H1 (cell line): ENCODE measurements around the gene TFEC. TPM values are rescaled to one million over a fixed set of nuclear protein-coding genes. Genes with fewer than 3 reads are reported as not detected.

Source experiments
- CTCF ChIA-PET: fragments of 300-600 bp; sonication (Branson Sonifier 250); formaldehyde crosslinking; loops from one replicate; lab custom pipeline; 2021; ENCODE audit not compliant: partially characterized antibody; lab: Charles Lee
- POLR2A ChIA-PET: fragments of 300-600 bp; sonication (Branson Sonifier 250); formaldehyde crosslinking; loops from one replicate; lab custom pipeline; 2021; ENCODE audit warnings: inconsistent platforms; ENCODE audit not compliant: partially characterized antibody; lab: Charles Lee
- DNase-seq, 2 experiments: peaks; one replicate each; pipeline versions ENCODE4 v3.0.0 to v3.0.0-alpha.2; 2010 to 2022; ENCODE audit warnings: low spot score in 2 of 2, low read depth in 1 of 2, mixed read lengths in 1 of 2
- FAIRE-seq: peaks from 2 replicates; lab custom pipeline; 2011; peaks lifted over from hg19 to GRCh38; lab: Jason Lieb, UNC
- H2AFZ ChIP-seq: 2 replicates; pipeline ENCODE4 v1.8.1; 2012; ENCODE audit warnings: low read length, inconsistent platforms
- H2AK5ac ChIP-seq: 2 replicates; pipeline ENCODE4 v1.6.1; 2013; ENCODE audit warnings: low read depth, low read length
- H2BK120ac ChIP-seq: replicated peaks from 2 replicates; pipeline ENCODE3; 2013; ENCODE audit warnings: low read depth, low read length, inconsistent platforms
- H2BK12ac ChIP-seq: 2 replicates; pipeline ENCODE4 v1.6.1; 2013; ENCODE audit warnings: low read depth, low read length
- H2BK15ac ChIP-seq: 2 replicates; pipeline ENCODE4 v1.6.1; 2013; ENCODE audit warnings: low read length
- H2BK20ac ChIP-seq: 2 replicates; pipeline ENCODE4 v1.6.1; 2013; ENCODE audit warnings: low read length
- H2BK5ac ChIP-seq: 2 replicates; pipeline ENCODE4 v1.6.1; 2013; ENCODE audit warnings: low read depth, low read length
- H3K14ac ChIP-seq: 2 replicates; pipeline ENCODE4 v1.6.1; 2013; ENCODE audit warnings: inconsistent platforms; ENCODE audit not compliant: insufficient read length
- H3K18ac ChIP-seq: 2 replicates; pipeline ENCODE4 v1.6.1; 2013; ENCODE audit warnings: low read length; ENCODE audit errors: extremely low read depth
- H3K23ac ChIP-seq: 2 replicates; pipeline ENCODE4 v1.6.1; 2013; ENCODE audit warnings: inconsistent platforms; ENCODE audit not compliant: insufficient read length
- H3K23me2 ChIP-seq: 2 replicates; pipeline ENCODE4 v1.6.1; 2013; ENCODE audit warnings: low read depth, low read length
- H3K27ac ChIP-seq: 2 replicates; pipeline ENCODE4 v1.6.1; 2011; ENCODE audit warnings: low read depth, low read length, inconsistent platforms
- H3K27me3 ChIP-seq, 4 experiments: replicated peaks in 1 of 4; 1 replicate in 1 of 4; 2 replicates in 3 of 4; pipeline versions ENCODE4 v1.6.1 to v1.8.1; 2011 to 2013; ENCODE audit warnings: low read length in 3 of 4, mild to moderate bottlenecking in 3 of 4, inconsistent platforms in 2 of 4, mixed read lengths in 2 of 4, moderate library complexity in 1 of 4; ENCODE audit not compliant: control insufficient read depth in 3 of 4, insufficient read depth in 3 of 4; ENCODE audit errors: extremely low read depth in 1 of 4
- H3K36me3 ChIP-seq, 4 experiments: 2 replicates each; pipeline versions ENCODE4 v1.6.1 to v1.8.1; 2011 to 2013; ENCODE audit warnings: mild to moderate bottlenecking in 4 of 4, low read length in 3 of 4, moderate library complexity in 2 of 4, control low read depth in 1 of 4, inconsistent platforms in 1 of 4; ENCODE audit not compliant: insufficient read depth in 4 of 4, control insufficient read depth in 2 of 4
- H3K4ac ChIP-seq: replicated peaks from 2 replicates; pipeline ENCODE3; 2013; ENCODE audit warnings: low read length, low read depth, mixed read lengths, inconsistent platforms; ENCODE audit not compliant: insufficient read length
- H3K4me1 ChIP-seq, 4 experiments: replicated peaks in 1 of 4; 1 replicate in 1 of 4; 2 replicates in 3 of 4; pipeline versions ENCODE4 v1.6.1 to v1.8.1; 2011 to 2013; ENCODE audit warnings: low read length in 3 of 4, inconsistent platforms in 2 of 4, mixed read lengths in 1 of 4; ENCODE audit not compliant: insufficient read depth in 4 of 4, control insufficient read depth in 3 of 4
- H3K4me2 ChIP-seq, 2 experiments: 2 replicates each; pipeline versions ENCODE4 v1.6.1 to v1.8.1; 2011 to 2013; ENCODE audit warnings: low read depth in 2 of 2, low read length in 2 of 2, control low read depth in 1 of 2, inconsistent platforms in 1 of 2, mild to moderate bottlenecking in 1 of 2; ENCODE audit not compliant: insufficient read depth in 1 of 2
- H3K4me3 ChIP-seq, 4 experiments: fragments of 200-600, 300-600 bp in 1 of 4; sonication (generic), shearing (Covaris generic), sonication (Bioruptor Twin) in 1 of 4; 2 replicates each; pipeline versions ENCODE4 v1.5.1 to v1.8.1; 2011 to 2016; ENCODE audit warnings: low read length in 4 of 4, low read depth in 3 of 4, control low read depth in 2 of 4, inconsistent platforms in 2 of 4, mild to moderate bottlenecking in 2 of 4, mixed read lengths in 1 of 4, moderate library complexity in 1 of 4; ENCODE audit not compliant: insufficient read depth in 2 of 4; ENCODE audit errors: extremely low read depth in 1 of 4
- H3K56ac ChIP-seq: replicated peaks from 2 replicates; pipeline ENCODE3; 2013; ENCODE audit warnings: low read depth, mild to moderate bottlenecking, mixed read lengths, low read length, inconsistent platforms; ENCODE audit not compliant: insufficient read length
- H3K79me1 ChIP-seq: 2 replicates; pipeline ENCODE4 v1.6.1; 2013; ENCODE audit warnings: low read depth, low read length, control low read depth
- H3K79me2 ChIP-seq, 2 experiments: 2 replicates each; pipeline versions ENCODE4 v1.6.1 to v1.8.1; 2012 to 2013; ENCODE audit warnings: low read length in 2 of 2, mild to moderate bottlenecking in 2 of 2, inconsistent platforms in 1 of 2; ENCODE audit not compliant: insufficient read depth in 2 of 2, control insufficient read depth in 1 of 2
- H3K9ac ChIP-seq, 4 experiments: replicated peaks in 1 of 4; 1 replicate in 1 of 4; 2 replicates in 3 of 4; pipeline versions ENCODE4 v1.6.1 to v1.8.1; 2011 to 2013; ENCODE audit warnings: low read depth in 3 of 4, low read length in 3 of 4, control low read depth in 2 of 4, mild to moderate bottlenecking in 2 of 4, moderate library complexity in 2 of 4, inconsistent platforms in 1 of 4; ENCODE audit errors: extremely low read depth in 1 of 4
- H3K9me3 ChIP-seq, 2 experiments: 2 replicates each; pipeline versions ENCODE4 v1.6.1 to v1.8.1; 2012 to 2013; ENCODE audit warnings: mild to moderate bottlenecking in 2 of 2, moderate library complexity in 2 of 2, control low read depth in 1 of 2, inconsistent platforms in 1 of 2, low read depth in 1 of 2, low read length in 1 of 2, mixed read lengths in 1 of 2; ENCODE audit not compliant: insufficient read depth in 2 of 2
- H4K20me1 ChIP-seq, 2 experiments: replicated peaks in 1 of 2; 2 replicates each; pipeline versions ENCODE3 to v1.8.1; 2011 to 2013; ENCODE audit warnings: inconsistent platforms in 2 of 2, low read length in 2 of 2, mild to moderate bottlenecking in 1 of 2; ENCODE audit not compliant: insufficient read depth in 2 of 2, control insufficient read depth in 1 of 2
- H4K5ac ChIP-seq: 2 replicates; pipeline ENCODE4 v1.6.1; 2013; ENCODE audit warnings: low read length, low read depth, mixed read lengths, inconsistent platforms; ENCODE audit not compliant: insufficient read length
- H4K8ac ChIP-seq: 2 replicates; pipeline ENCODE4 v1.8.0; 2013; ENCODE audit warnings: mild to moderate bottlenecking, moderate library complexity, low read length, inconsistent platforms; ENCODE audit not compliant: insufficient read depth; ENCODE audit errors: extremely low read depth
- H4K91ac ChIP-seq: replicated peaks from 2 replicates; pipeline ENCODE3; 2013; ENCODE audit warnings: low read length, mixed read lengths, inconsistent platforms; ENCODE audit not compliant: insufficient read length
- BRCA1 ChIP-seq: IDR thresholded peaks from 2 replicates; pipeline ENCODE4 v1.6.1; 2012; ENCODE audit warnings: low read depth, low read length, improper control_type of control experiment
- CEBPB ChIP-seq: IDR thresholded peaks from 2 replicates; pipeline ENCODE4 v1.6.1; 2012; ENCODE audit warnings: low read depth, low read length
- CHD2 ChIP-seq: IDR thresholded peaks from 2 replicates; pipeline ENCODE4 v1.6.1; 2012; ENCODE audit warnings: low read length, improper control_type of control experiment
- HDAC6 ChIP-seq: IDR thresholded peaks from one replicate; pipeline ENCODE4 v1.7.1; 2012; ENCODE audit warnings: low read depth, mild to moderate bottlenecking, inconsistent platforms, low read length, moderate library complexity
- SIN3A ChIP-seq, 2 experiments: IDR thresholded peaks in 1 of 2; conservative IDR thresholded peaks in 1 of 2; 2 replicates each; pipeline ENCODE4 v1.6.1; 2011 to 2012; ENCODE audit warnings: low read length in 2 of 2, improper control_type of control experiment in 1 of 2, low read depth in 1 of 2, mild to moderate bottlenecking in 1 of 2
- SIX5 ChIP-seq: IDR thresholded peaks from 2 replicates; pipeline ENCODE4 v1.6.1; 2011; ENCODE audit warnings: mild to moderate bottlenecking, low read depth, low read length
- SP1 ChIP-seq: IDR thresholded peaks from 2 replicates; pipeline ENCODE4 v1.6.1; 2011; ENCODE audit warnings: low read depth, low read length
- whole genome bisulfite sequencing, 2 experiments: shearing (Covaris generic) in 1 of 2; methylation state at CpG; one replicate each; pipeline versions ENCODE4 v1.1.6 to v1.1.7; 2013 to 2015; ENCODE audit warnings: low lambda C conversion rate in 2 of 2, mixed read lengths in 2 of 2, inconsistent platforms in 1 of 2, low coverage in 1 of 2, missing lambda C conversion rate in 1 of 2; ENCODE audit not compliant: insufficient replicate concordance in 2 of 2, insufficient coverage in 1 of 2, insufficient read length in 1 of 2; ENCODE audit errors: extremely low coverage in 1 of 2, missing lambda C conversion rate in 1 of 2; 5-methylcytosine and 5-hydroxymethylcytosine counted together
- polyA plus RNA-seq, 7 experiments: library from polyadenylated mRNA; depleted of rRNA in 3 of 7; stranded (reverse) in 5 of 7; unstranded in 2 of 7; fragments of >200 nt in 5 of 7; fragments of 200-250 nt in 2 of 7; gene quantifications; 1 replicate in 5 of 7; 2 replicates in 1 of 7; 4 replicates in 1 of 7; pipeline versions ENCODE4 v1.2.1 to v1.2.3, GENCODE V29; 2011 to 2013; ENCODE audit warnings: missing spikeins in 2 of 7, mixed read lengths in 2 of 7
- total RNA-seq: library from RNA; stranded (reverse); fragmentation: NEBNext Ultra II Directional; extraction: Animal tissue kit (Norgen Biotek cat#: 25700); gene quantifications from 2 replicates; pipeline ENCODE4 v1.2.1, GENCODE V29; 2021

TFEC gene
- total and polyA plus RNA-seq, 2 of the 8 experiments (the other 6 are each of a cell fraction or from before 2014, with no cell fraction given), result not detected

DNA sequence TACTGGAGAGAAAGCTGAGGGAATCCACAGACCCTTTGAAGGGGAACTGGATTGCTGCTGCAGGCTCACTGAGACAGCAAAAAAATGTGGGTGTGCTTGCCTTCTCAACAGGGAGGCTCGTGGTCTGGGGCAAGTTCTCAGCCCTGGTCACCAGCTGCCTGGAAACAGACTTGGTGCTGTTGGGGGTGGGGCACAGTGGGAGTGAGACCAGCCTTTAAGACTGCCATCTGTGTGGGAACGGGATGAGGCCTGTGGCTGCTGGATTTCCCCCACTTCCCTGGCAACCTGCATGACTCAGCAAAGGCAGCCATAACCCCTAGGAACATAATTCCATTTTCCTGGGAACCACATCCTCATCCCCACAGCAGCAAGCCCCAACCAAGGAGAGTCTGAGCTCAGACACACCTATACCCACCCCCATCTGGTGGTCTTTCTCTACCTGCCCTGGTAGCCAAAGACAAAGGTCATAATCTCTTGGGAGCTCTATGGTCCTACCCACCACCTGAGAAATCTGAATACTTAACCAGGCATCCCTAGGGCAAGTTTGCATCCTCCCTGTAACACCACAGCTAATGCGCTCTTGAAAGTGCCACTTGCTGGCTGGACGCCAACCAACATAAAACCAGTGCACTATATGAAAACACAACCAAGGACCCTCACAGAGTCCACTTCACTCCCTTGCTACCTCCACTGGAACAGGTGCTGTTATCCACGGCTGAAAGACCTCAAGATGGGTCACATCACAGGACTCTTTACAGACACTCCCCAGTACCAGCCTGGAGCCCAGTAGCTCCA lies 45.0 kb upstream of the TFEC start:
- H3K4me2 ChIP-seq, result no peak overlapping the region
- no peaks in the 10 kb centered on the region for H4K20me1 ChIP-seq
- H2BK12ac ChIP-seq, result no peak overlapping the region
- H4K5ac ChIP-seq, result no peak overlapping the region
- no peaks in the 10 kb centered on the region for H3K79me1 ChIP-seq
- H3K9ac ChIP-seq, result no peak overlapping the region
- H3K14ac ChIP-seq, result no peak overlapping the region
- DNase-seq, result no peak
- no peak overlapping the region for H3K4me3 ChIP-seq
- no peak overlapping the region for H2BK120ac ChIP-seq
- H2AK5ac ChIP-seq, result no peak overlapping the region
- no peak overlapping the region for H2BK15ac ChIP-seq
- no peaks in the 10 kb centered on the region for H3K36me3 ChIP-seq
- H3K18ac ChIP-seq, result no peak overlapping the region
- H2AFZ ChIP-seq, result 0 out of 2 replicates have a peak overlapping the region, but pooled peaks have one; percentile 62
- H3K9me3 ChIP-seq, result no peaks in the 10 kb centered on the region
- no peak overlapping the region for H3K4ac ChIP-seq
- no peak overlapping the region for H2BK20ac ChIP-seq
- H2BK5ac ChIP-seq, result no peak overlapping the region
- H4K8ac ChIP-seq, result no peak overlapping the region; the same call in 1 of the 2 replicates
- ChIA-PET POLR2A (no interaction called here), CTCF (interaction anchor here (0.9 to 1.6 kb wide), 2 partner anchors 13 to 47 kb away, joined by 4 read pairs; no protein-coding TSS in a partner anchor)
- no peaks in the 10 kb centered on the region for H3K23me2 ChIP-seq
- H3K27ac ChIP-seq, result no peak overlapping the region
- H4K91ac ChIP-seq, result no peak overlapping the region
- H3K56ac ChIP-seq, result no peak overlapping the region
- H3K27me3 ChIP-seq, result no peaks in the 10 kb centered on the region
- H3K79me2 ChIP-seq, result no peaks in the 10 kb centered on the region
- no peaks in the 10 kb centered on the region for H3K4me1 ChIP-seq
- no peak for FAIRE-seq
- TF ChIP-seq SP1 (no peak), SIN3A (conservative IDR thresholded peaks at IDR 0.05 in 1 of 2, IDR thresholded peaks at IDR 0.05 in 1 of 2; ENCODE audit: low read depth in 1 of 2, low read length in 2 of 2) (no peak), CHD2 (no peak), BRCA1 (no peak), HDAC6 (no peak), SIX5 (no peak), CEBPB (no peak)
- 92% methylated on average over 5 of the region's 5 CpGs; no CpG with 5 or more reads in 1 of the 2 experiments for WGBS, 2 experiments
- no peak overlapping the region for H3K23ac ChIP-seq
